ENCODE measurements around the gene PTK6.

The PTK6 gene

DNA sequence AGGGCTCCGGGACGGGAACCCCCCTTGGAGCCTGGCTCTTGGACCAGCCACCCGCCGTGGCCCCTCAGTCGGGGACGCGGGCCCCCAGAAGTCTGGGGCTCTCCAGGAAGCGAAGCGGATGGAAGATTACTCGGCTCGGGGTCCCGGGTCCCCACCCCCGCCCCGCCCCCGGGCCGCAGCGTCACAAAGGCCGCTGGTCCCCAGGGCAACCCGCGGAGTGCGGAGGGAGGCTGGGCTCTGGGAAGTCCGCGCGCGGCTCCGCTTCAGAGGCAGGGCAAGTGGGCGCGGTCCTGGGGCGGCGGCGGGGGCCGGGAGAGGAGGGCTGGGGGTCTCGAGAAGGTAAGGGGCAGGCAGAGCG, 16.7 kb upstream of the PTK6 start, which contains the start of gene FNDC11:
FNDC11 (plus strand) TSS at position 227 of the 358 bp plus-strand sequence. CDS start 1,505 bp downstream, outside the sequence.
- Histone ChIP-seq H3K36me3 (ENCODE audit: control insufficient read depth, insufficient read depth, low read length) (no peaks in the 10 kb centered on the region), H3K27me3 (replicated peaks; ENCODE audit: control insufficient read depth, insufficient read depth, low read length) (no peaks in the 10 kb centered on the region), H3K4me3 (replicated peaks; ENCODE audit: low read depth, low read length) (peak within 1 kb of the TSS; percentile 64)
- no peak for DNase-seq (ENCODE audit: extremely low read depth, insufficient read length)
- TF ChIP-seq, protein P1, sequence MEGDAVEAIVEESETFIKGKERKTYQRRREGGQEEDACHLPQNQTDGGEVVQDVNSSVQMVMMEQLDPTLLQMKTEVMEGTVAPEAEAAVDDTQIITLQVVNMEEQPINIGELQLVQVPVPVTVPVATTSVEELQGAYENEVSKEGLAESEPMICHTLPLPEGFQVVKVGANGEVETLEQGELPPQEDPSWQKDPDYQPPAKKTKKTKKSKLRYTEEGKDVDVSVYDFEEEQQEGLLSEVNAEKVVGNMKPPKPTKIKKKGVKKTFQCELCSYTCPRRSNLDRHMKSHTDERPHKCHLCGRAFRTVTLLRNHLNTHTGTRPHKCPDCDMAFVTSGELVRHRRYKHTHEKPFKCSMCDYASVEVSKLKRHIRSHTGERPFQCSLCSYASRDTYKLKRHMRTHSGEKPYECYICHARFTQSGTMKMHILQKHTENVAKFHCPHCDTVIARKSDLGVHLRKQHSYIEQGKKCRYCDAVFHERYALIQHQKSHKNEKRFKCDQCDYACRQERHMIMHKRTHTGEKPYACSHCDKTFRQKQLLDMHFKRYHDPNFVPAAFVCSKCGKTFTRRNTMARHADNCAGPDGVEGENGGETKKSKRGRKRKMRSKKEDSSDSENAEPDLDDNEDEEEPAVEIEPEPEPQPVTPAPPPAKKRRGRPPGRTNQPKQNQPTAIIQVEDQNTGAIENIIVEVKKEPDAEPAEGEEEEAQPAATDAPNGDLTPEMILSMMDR (IDR thresholded peaks at IDR 0.05; ENCODE audit: insufficient read depth, low read length, poor library complexity, severe bottlenecking): no peak

DNA sequence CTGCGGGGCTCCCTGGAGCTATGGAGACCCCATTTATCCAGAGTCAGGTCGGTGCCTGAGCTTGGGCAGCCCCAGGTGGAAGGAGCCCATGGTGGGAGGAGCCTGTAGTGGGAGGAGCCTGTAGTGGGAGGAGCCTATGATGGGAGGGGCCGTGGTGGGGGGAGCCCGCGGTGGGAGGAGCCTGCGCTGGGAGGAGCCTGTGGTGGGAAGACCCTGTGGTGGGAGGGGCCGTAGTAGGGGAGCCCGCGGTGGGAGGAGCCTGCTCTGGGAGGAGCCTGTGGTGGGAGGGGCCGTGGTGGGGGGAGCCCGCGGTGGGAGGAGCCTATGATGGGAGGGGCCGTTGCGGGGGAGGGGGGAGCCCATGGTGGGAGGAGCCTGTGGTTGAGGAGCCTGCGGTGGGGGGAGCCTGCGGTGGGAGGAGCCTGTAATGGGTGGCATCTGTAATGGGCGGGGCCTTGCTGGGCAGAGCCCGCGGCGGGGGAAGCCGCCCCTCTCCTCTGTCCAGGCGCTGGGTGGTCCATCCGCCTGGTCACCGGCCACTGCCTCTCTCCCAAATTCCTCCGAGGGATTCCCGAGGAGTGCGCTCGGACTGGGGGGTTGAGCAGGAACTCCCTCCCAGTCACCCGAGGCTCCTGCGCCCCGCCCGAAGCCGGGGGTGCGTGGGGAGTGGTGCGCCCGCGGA, 16.2 kb upstream of the PTK6 start:
- H3K4me3 ChIP-seq (replicated peaks; ENCODE audit: low read depth, low read length): peak overlapping the region; percentile 64
- DNase-seq (ENCODE audit: extremely low read depth, insufficient read length): peak; percentile 86

DNA sequence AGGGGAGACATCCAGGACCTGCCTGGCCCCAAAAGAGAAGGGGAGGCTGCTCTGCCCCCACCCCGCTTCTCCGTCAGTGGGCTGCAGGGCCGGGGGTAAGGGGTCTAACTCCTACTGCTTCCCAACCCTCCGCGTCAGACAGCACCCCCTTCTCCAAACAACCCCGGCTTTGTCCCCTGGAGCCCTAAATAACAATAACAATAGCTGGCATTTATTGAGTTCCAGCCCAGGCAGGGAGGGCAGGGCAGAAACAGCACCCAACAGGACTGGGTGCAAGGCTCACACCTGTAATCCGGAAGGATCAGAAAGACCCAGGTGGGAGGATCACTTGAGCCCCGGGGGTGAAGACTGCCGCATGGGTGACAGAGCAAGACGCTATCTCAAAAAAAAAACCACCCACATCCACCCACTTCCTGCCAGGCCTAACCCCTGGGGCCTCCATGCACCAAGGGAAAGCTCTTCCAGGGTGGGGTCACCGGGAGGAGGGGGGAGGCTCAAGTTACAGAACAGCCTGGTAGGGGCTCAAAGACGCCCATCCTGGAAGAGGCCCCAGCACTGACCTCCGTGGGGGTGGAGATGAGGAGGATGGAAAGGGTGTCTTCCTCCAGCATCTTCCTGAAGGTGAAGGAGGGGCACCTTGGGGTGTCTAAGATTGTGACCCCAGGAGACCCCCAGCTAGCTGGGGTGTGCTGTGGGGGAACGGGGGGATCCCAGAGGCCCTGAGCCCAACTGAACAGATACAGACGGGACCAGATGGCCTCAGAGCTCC, 15.5 kb upstream of the PTK6 start:
- Histone ChIP-seq H3K36me3 (ENCODE audit: control insufficient read depth, insufficient read depth, low read length) (no peaks in the 10 kb centered on the region), H3K27me3 (replicated peaks; ENCODE audit: control insufficient read depth, insufficient read depth, low read length) (no peaks in the 10 kb centered on the region), H3K4me3 (replicated peaks; ENCODE audit: low read depth, low read length) (peak overlapping the region; percentile 23; the same call in 1 of the 2 replicates)
- peak; percentile 85 for DNase-seq (ENCODE audit: extremely low read depth, insufficient read length)
- TF ChIP-seq, protein P1 (IDR thresholded peaks at IDR 0.05; ENCODE audit: insufficient read depth, low read length, poor library complexity, severe bottlenecking): no peak

More for the DNA sequence above, 16.2 kb upstream of the PTK6 start:
- TF ChIP-seq, protein P1 (IDR thresholded peaks at IDR 0.05; ENCODE audit: insufficient read depth, low read length, poor library complexity, severe bottlenecking): no peak
- Histone ChIP-seq H3K36me3 (ENCODE audit: control insufficient read depth, insufficient read depth, low read length) (no peaks in the 10 kb centered on the region), H3K27me3 (replicated peaks; ENCODE audit: control insufficient read depth, insufficient read depth, low read length) (no peaks in the 10 kb centered on the region)

DNA sequence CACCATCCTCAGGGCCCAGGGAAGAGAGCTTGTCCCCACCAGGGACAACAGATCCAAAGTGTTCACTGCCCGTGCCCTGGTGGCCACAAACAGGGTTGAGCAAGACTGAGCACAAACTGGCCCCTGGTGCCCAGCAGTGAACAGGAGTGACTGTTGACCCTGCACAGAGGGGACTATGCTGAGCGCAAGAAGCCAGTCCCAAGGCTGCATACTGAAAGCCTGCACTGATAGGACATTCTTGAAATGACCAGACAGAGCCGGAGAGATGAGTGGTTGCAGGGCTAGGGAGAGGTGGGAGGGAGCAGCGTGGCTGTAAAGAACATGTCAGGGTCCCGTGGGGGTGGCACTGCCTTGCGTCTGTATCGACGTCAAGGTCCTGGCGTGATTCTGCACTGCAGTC, 13.9 kb upstream of the PTK6 start:
- DNase-seq (ENCODE audit: extremely low read depth, insufficient read length): no peak
- TF ChIP-seq, protein P1 (IDR thresholded peaks at IDR 0.05; ENCODE audit: insufficient read depth, low read length, poor library complexity, severe bottlenecking): no peak
- Histone ChIP-seq H3K27me3 (replicated peaks; ENCODE audit: control insufficient read depth, insufficient read depth, low read length) (no peaks in the 10 kb centered on the region), H3K4me3 (replicated peaks; ENCODE audit: low read depth, low read length) (no peak overlapping the region), H3K36me3 (ENCODE audit: control insufficient read depth, insufficient read depth, low read length) (no peaks in the 10 kb centered on the region)

DNA sequence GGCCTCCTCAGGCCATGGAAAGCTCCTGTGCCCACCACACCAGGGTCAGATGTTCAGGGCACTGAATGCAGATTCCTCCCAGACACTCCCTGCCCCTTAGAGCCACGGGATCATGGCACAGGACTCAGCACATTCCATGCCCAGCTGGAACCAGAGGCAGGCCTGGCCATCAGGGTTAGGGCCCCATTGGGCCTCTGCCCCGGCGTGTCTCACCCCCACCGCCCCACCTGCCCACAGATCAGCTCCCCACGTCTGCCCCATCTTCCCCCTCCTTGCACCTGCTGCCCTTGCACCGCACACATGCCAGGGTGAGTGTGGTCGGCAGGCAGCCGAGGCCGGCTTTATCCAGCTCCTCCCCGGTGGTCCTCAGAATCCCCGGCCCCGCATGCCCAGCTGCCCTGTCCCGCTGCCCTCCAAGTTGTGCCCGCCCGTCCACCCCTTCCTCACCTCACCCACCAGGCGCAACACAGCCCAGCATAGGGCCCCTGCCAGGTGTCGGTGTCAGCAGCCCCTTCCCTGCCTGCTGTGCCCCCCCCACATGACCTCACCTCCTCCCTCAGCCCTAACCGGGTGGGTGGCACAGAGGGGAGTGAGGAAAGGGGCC, 12.6 kb upstream of the PTK6 start:
- no peak for DNase-seq (ENCODE audit: extremely low read depth, insufficient read length)
- H3K27me3 ChIP-seq (replicated peaks; ENCODE audit: control insufficient read depth, insufficient read depth, low read length): no peaks in the 10 kb centered on the region
- no peak overlapping the region for H3K4me3 ChIP-seq (replicated peaks; ENCODE audit: low read depth, low read length)
- TF ChIP-seq, protein P1 (IDR thresholded peaks at IDR 0.05; ENCODE audit: insufficient read depth, low read length, poor library complexity, severe bottlenecking): no peak
- H3K36me3 ChIP-seq (ENCODE audit: control insufficient read depth, insufficient read depth, low read length): no peaks in the 10 kb centered on the region

All from GM06990 (cell line).